Right lobe of liver (tissue), 4 donors: ENCODE data around the gene UBA6.

Experiments used
- POLR2A ChIP-seq: fragments of 450-650 bp; IDR thresholded peaks from one replicate; pipeline ENCODE4 v1.6.1; 2017; ENCODE audit warnings: antibody characterized with exemption, mild to moderate bottlenecking
- TF ChIP-seq, protein P1 (sequence below), 4 donors: fragments of 200-600 bp in 3 of 4; fragments of 450-650 bp in 1 of 4; IDR thresholded peaks; one replicate each; pipeline versions ENCODE4 v1.5.1 to v1.8.0; 2016 to 2022; ENCODE audit warnings: antibody characterized with exemption in 4 of 4, mild to moderate bottlenecking in 2 of 4
- donor health status: DM: no; HTN: no; CAD: no.
- donor health status: DM: no; HTN: no; CAD: no.
- donor health status: DM: no; HTN: yes; CAD: no.

DNA sequence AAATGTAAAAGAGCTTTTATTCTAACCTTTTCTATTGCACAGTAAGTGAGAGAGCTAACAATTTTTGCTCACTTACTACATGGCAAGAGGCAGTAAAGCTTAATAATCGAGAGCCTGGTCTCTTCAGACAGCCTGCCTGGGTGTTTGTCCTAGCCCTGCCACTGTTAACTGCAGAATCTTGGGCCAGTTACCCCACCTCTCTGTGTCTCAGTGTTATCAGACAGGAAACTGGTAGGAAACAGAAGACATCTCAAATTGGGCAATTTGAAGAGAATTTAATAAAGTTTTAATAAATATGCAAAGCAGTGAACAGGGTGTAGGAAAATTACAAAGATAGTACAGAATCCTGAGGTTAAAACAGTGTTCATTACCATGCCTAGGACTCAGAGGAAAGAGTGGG lies 129.0 kb downstream of the UBA6 start:
- TF ChIP-seq, protein P1, sequence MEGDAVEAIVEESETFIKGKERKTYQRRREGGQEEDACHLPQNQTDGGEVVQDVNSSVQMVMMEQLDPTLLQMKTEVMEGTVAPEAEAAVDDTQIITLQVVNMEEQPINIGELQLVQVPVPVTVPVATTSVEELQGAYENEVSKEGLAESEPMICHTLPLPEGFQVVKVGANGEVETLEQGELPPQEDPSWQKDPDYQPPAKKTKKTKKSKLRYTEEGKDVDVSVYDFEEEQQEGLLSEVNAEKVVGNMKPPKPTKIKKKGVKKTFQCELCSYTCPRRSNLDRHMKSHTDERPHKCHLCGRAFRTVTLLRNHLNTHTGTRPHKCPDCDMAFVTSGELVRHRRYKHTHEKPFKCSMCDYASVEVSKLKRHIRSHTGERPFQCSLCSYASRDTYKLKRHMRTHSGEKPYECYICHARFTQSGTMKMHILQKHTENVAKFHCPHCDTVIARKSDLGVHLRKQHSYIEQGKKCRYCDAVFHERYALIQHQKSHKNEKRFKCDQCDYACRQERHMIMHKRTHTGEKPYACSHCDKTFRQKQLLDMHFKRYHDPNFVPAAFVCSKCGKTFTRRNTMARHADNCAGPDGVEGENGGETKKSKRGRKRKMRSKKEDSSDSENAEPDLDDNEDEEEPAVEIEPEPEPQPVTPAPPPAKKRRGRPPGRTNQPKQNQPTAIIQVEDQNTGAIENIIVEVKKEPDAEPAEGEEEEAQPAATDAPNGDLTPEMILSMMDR (IDR thresholded peaks at IDR 0.05): no peak
- no peak for TF ChIP-seq POLR2A
